ENCODE data around the gene LZIC.

Gene LZIC

DNA sequence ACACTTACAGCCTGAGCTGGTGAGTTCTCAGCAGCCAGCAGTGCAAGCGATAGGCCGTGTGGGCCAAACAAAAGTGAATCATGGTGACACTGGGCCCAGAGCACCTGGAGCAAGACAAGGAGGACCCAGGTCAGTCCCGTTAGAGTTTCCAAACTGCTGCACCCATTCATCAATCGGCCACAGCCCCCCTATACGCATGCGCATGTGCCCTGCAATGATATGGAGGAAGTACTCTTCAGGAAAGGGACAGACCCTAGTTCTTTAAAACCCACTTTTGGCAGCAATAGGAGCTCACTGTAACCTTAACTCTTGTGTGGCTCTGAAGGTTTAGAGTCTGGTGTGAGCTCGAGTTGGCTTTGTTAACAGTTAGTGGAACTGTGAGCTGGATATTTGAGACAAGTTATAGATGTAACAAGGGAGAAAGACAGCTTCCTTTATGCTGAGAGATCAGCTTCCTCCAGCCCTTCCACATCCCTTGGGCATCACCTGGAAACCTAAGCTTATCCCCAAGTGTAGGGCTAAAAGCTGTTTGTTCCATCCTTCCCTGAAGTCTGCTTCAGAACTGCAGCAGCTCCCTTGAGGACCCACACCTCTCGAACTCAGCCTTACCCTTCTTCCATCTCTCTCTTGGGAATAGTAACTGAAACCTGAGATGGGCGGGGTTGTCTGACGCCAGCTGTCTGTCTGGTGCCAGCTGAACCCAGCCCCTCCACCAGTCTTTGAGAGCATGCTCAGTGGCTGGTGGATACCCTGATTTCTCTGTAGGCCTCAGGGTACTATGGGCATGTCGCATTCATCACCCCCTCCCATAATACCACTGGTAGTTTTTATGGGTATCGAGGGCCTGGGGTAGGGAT is 17.7 kb upstream of the LZIC start:
- H3K36me3 ChIP-seq (ENCODE audit: insufficient read depth, low read length), result no peaks in the 10 kb centered on the region
- no peak overlapping the region for H3K4me2 ChIP-seq (ENCODE audit: insufficient read depth, low read length)
- no peak overlapping the region for H2AFZ ChIP-seq (ENCODE audit: low read depth, low read length)
- H4K20me1 ChIP-seq (ENCODE audit: insufficient read depth, low read length), result no peaks in the 10 kb centered on the region
- TF ChIP-seq CTCF (IDR thresholded peaks at IDR 0.05; ENCODE audit: borderline replicate concordance, extremely low read depth, low read length, poor library complexity, severe bottlenecking) (no peak), EZH2 (IDR thresholded peaks at IDR 0.05; ENCODE audit: borderline replicate concordance, low read depth, low read length, severe bottlenecking) (no peak)
- no peak overlapping the region for H3K4me3 ChIP-seq (ENCODE audit: low read depth in 1 of 2, low read length in 2 of 2)
- no peaks in the 10 kb centered on the region for H3K4me1 ChIP-seq (ENCODE audit: insufficient read depth, low read length)
- H3K9me3 ChIP-seq (ENCODE audit: insufficient read depth, low read length, severe bottlenecking), result no peaks in the 10 kb centered on the region
- DNase-seq (peak; percentile 34), ATAC-seq (ENCODE audit: insufficient read depth, low read depth) (peak; percentile 49)
- H3K27me3 ChIP-seq (ENCODE audit: insufficient read depth, low read length, poor library complexity), result no peaks in the 10 kb centered on the region
- no peak overlapping the region for H3K9ac ChIP-seq (ENCODE audit: low read depth, low read length)
- no peaks in the 10 kb centered on the region for H3K79me2 ChIP-seq (ENCODE audit: insufficient read depth, low read length)
- no peak overlapping the region for H3K27ac ChIP-seq (ENCODE audit: low read length)

- Histone ChIP-seq H4K20me1 (ENCODE audit: insufficient read depth, low read length) (no peaks in the 10 kb centered on the region), H3K4me3 (ENCODE audit: low read depth in 1 of 2, low read length in 2 of 2) (no peak overlapping the region), H3K36me3 (ENCODE audit: insufficient read depth, low read length) (no peaks in the 10 kb centered on the region), H3K27me3 (ENCODE audit: insufficient read depth, low read length, poor library complexity) (no peaks in the 10 kb centered on the region), H3K27ac (ENCODE audit: low read length) (no peak overlapping the region), H3K4me2 (ENCODE audit: insufficient read depth, low read length) (no peak overlapping the region), H3K9me3 (ENCODE audit: insufficient read depth, low read length, severe bottlenecking) (no peaks in the 10 kb centered on the region), H3K9ac (ENCODE audit: low read depth, low read length) (no peak overlapping the region), H3K79me2 (ENCODE audit: insufficient read depth, low read length) (no peaks in the 10 kb centered on the region), H3K4me1 (ENCODE audit: insufficient read depth, low read length) (no peaks in the 10 kb centered on the region), H2AFZ (ENCODE audit: low read depth, low read length) (no peak overlapping the region)
- DNase-seq, result no peak
- no peak for ATAC-seq (ENCODE audit: insufficient read depth, low read depth)
- TF ChIP-seq EZH2 (IDR thresholded peaks at IDR 0.05; ENCODE audit: borderline replicate concordance, low read depth, low read length, severe bottlenecking) (no peak), CTCF (IDR thresholded peaks at IDR 0.05; ENCODE audit: borderline replicate concordance, extremely low read depth, low read length, poor library complexity, severe bottlenecking) (no peak)
Observed at GRCh38 chr1:9960011-9960410, 16.8 kb upstream of the LZIC start.

DNA sequence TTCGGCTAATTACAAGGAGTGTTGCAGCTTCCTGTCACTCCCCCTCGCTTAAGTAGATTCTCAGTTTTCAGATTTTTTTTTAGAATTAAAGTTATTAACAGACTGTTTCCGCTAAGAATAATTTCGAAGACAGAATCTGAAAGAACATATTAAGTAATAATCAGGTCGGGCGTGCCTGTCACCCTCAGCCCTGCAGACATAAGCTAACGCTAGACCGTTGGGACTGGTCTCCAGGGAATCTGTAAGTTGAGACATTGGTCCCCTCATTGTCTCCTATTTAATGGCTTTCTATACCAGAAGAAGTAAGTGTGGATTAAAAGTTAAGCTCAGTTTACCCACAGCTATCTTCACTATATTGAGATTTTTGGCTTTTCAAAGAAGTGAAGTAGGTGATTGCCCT is 14.5 kb upstream of the LZIC start:
- Histone ChIP-seq H3K4me2 (ENCODE audit: insufficient read depth, low read length) (no peak overlapping the region), H3K27me3 (ENCODE audit: insufficient read depth, low read length, poor library complexity) (no peaks in the 10 kb centered on the region), H3K4me1 (ENCODE audit: insufficient read depth, low read length) (no peaks in the 10 kb centered on the region), H3K27ac (ENCODE audit: low read length) (no peak overlapping the region), H3K79me2 (ENCODE audit: insufficient read depth, low read length) (no peaks in the 10 kb centered on the region), H3K36me3 (ENCODE audit: insufficient read depth, low read length) (no peaks in the 10 kb centered on the region), H3K9me3 (ENCODE audit: insufficient read depth, low read length, severe bottlenecking) (no peaks in the 10 kb centered on the region), H3K4me3 (ENCODE audit: low read depth in 1 of 2, low read length in 2 of 2) (no peak overlapping the region), H4K20me1 (ENCODE audit: insufficient read depth, low read length) (no peaks in the 10 kb centered on the region), H3K9ac (ENCODE audit: low read depth, low read length) (no peak overlapping the region), H2AFZ (ENCODE audit: low read depth, low read length) (no peak overlapping the region)
- DNase-seq (no peak), ATAC-seq (ENCODE audit: insufficient read depth, low read depth) (no peak)
- TF ChIP-seq EZH2 (IDR thresholded peaks at IDR 0.05; ENCODE audit: borderline replicate concordance, low read depth, low read length, severe bottlenecking), result no peak
- TF ChIP-seq CTCF (IDR thresholded peaks at IDR 0.05; ENCODE audit: borderline replicate concordance, extremely low read depth, low read length, poor library complexity, severe bottlenecking), result no peak

All from DND-41 (cell line).